GM12892 (cell line): Measurements from ENCODE around the gene LCE4A.
"Not testable (repeated sequence)": the region's sequence is repeated elsewhere in the genome, so short reads cannot be mapped to it uniquely, and the experiment has no call there.

Experiments used
- POLR2A ChIP-seq: IDR thresholded peaks from 2 replicates; pipeline ENCODE4 v1.6.1; 2011; ENCODE audit warnings: low read depth, low read length, control low read depth
- POLR2AphosphoS5 ChIP-seq: IDR thresholded peaks from 2 replicates; pipeline ENCODE4 v1.6.1; 2011; ENCODE audit warnings: low read depth, low read length, control low read depth
- TAF1 ChIP-seq: IDR thresholded peaks from 2 replicates; pipeline ENCODE4 v1.6.1; 2011; ENCODE audit warnings: low read depth, mild to moderate bottlenecking, control low read depth, low read length, borderline replicate concordance

DNA sequence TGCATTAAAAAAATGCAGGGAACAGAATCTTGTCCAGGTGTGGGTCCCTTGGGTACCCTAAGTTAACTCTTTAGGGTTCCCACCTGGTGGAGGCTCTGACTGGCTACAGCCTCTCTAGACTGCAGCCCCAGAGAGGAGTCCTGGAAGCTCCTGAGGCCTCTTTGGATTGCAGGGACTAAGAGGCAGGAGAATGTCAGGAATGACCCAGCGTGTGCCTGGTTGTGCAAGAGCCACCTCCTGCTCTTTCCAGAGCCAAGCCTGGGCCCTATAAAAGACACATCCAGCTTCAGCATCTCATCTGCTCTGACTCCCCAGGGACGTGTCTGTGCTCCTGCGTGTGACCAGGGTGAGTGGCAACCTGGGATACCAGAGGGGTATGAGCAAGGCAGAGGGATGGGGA lies 33.0 kb upstream of the LCE4A start, which contains the start of gene LCE2C:
- TF ChIP-seq POLR2A, TAF1, POLR2AphosphoS5: not testable (repeated sequence)
